H9 (cell line): ENCODE results near the gene TESK2. TPM values are rescaled to one million over a fixed set of nuclear protein-coding genes. Genes with fewer than 3 reads are reported as not detected.

Experiments used
- DNase-seq: peaks from one replicate; pipeline ENCODE4 v3.0.0-alpha.2; 2017
- H2AFZ ChIP-seq: one replicate; pipeline ENCODE4 v1.6.1; 2013; ENCODE audit warnings: mild to moderate bottlenecking, low read length, control low read depth, moderate library complexity
- H2AK5ac ChIP-seq: 2 replicates; pipeline ENCODE4 v1.6.1; 2013; ENCODE audit warnings: low read length, control low read depth, mixed read lengths; ENCODE audit not compliant: insufficient read length
- H2BK120ac ChIP-seq: one replicate; pipeline ENCODE4 v1.6.1; 2013; ENCODE audit warnings: low read depth, mild to moderate bottlenecking, low read length, control low read depth, inconsistent platforms; ENCODE audit not compliant: poor library complexity, severe bottlenecking
- H2BK12ac ChIP-seq: 2 replicates; pipeline ENCODE4 v1.6.1; 2013; ENCODE audit warnings: low read length, control low read depth, mixed read lengths, low read depth; ENCODE audit not compliant: insufficient read length
- H2BK15ac ChIP-seq: 2 replicates; pipeline ENCODE4 v1.6.1; 2013; ENCODE audit warnings: low read depth, low read length, control low read depth
- H2BK20ac ChIP-seq: one replicate; pipeline ENCODE4 v1.6.1; 2013; ENCODE audit warnings: low read depth, mild to moderate bottlenecking, low read length, control low read depth, inconsistent platforms; ENCODE audit not compliant: poor library complexity, severe bottlenecking
- H2BK5ac ChIP-seq: 2 replicates; pipeline ENCODE4 v1.6.1; 2013; ENCODE audit warnings: low read length, control low read depth, mixed read lengths; ENCODE audit not compliant: insufficient read length
- H3K14ac ChIP-seq: 2 replicates; pipeline ENCODE4 v1.6.1; 2013; ENCODE audit warnings: low read length, control low read depth; ENCODE audit not compliant: insufficient read depth
- H3K18ac ChIP-seq: 2 replicates; pipeline ENCODE4 v1.6.1; 2013; ENCODE audit warnings: low read depth, mild to moderate bottlenecking, mixed read lengths, low read length, control low read depth; ENCODE audit not compliant: insufficient read length
- H3K23ac ChIP-seq: 2 replicates; pipeline ENCODE4 v1.6.1; 2013; ENCODE audit warnings: low read length, control low read depth, mixed read lengths, low read depth; ENCODE audit not compliant: insufficient read length
- H3K23me2 ChIP-seq: 2 replicates; pipeline ENCODE4 v1.6.1; 2013; ENCODE audit warnings: low read depth, mild to moderate bottlenecking, mixed read lengths, low read length, control low read depth; ENCODE audit not compliant: insufficient read length, poor library complexity, severe bottlenecking
- H3K27ac ChIP-seq: 2 replicates; pipeline ENCODE4 v1.5.1; 2013; ENCODE audit warnings: low read length, control low read depth, mixed read lengths, low read depth; ENCODE audit not compliant: insufficient read length
- H3K27me3 ChIP-seq: 2 replicates; pipeline ENCODE4 v1.6.1; 2013; ENCODE audit warnings: low read length, control low read depth, inconsistent platforms; ENCODE audit not compliant: insufficient read depth
- H3K4ac ChIP-seq: 2 replicates; pipeline ENCODE4 v1.6.1; 2013; ENCODE audit warnings: low read depth, mild to moderate bottlenecking, control low read depth, inconsistent platforms, low read length, moderate library complexity
- H3K4me1 ChIP-seq: 2 replicates; pipeline ENCODE4 v1.6.1; 2013; ENCODE audit warnings: low read length, control low read depth, inconsistent platforms; ENCODE audit not compliant: insufficient read depth
- H3K4me2 ChIP-seq: 2 replicates; pipeline ENCODE4 v1.6.1; 2013; ENCODE audit warnings: low read length, control low read depth, mixed read lengths; ENCODE audit not compliant: insufficient read length, insufficient read depth
- H3K56ac ChIP-seq: 2 replicates; pipeline ENCODE4 v1.6.1; 2013; ENCODE audit warnings: low read depth, mild to moderate bottlenecking, mixed read lengths, low read length, control low read depth; ENCODE audit not compliant: insufficient read length
- H3K79me1 ChIP-seq: 2 replicates; pipeline ENCODE4 v1.6.1; 2013; ENCODE audit warnings: low read depth, mild to moderate bottlenecking, moderate library complexity, low read length, control low read depth, inconsistent platforms; ENCODE audit not compliant: insufficient read depth, poor library complexity, severe bottlenecking
- H3K79me2 ChIP-seq: 2 replicates; pipeline ENCODE4 v1.6.1; 2013; ENCODE audit warnings: low read length, control low read depth, inconsistent platforms; ENCODE audit not compliant: insufficient read depth
- H3K9ac ChIP-seq: 2 replicates; pipeline ENCODE4 v1.6.1; 2013; ENCODE audit warnings: low read length, control low read depth, mixed read lengths; ENCODE audit not compliant: insufficient read length; ENCODE audit errors: extremely low read depth
- H3K9me3 ChIP-seq: one replicate; pipeline ENCODE4 v1.6.1; 2013; ENCODE audit warnings: low read depth, low read length, inconsistent platforms; ENCODE audit not compliant: control insufficient read depth
- H3T11ph ChIP-seq: one replicate; pipeline ENCODE4 v1.6.1; 2013; ENCODE audit warnings: mild to moderate bottlenecking, low read length, control low read depth, inconsistent platforms
- H4K20me1 ChIP-seq: one replicate; pipeline ENCODE4 v1.6.1; 2013; ENCODE audit not compliant: control insufficient read depth, insufficient read length, insufficient read depth
- H4K5ac ChIP-seq: 2 replicates; pipeline ENCODE4 v1.6.1; 2013; ENCODE audit warnings: low read depth, mild to moderate bottlenecking, mixed read lengths, low read length, control low read depth; ENCODE audit not compliant: insufficient read length
- H4K8ac ChIP-seq: replicated peaks from 2 replicates; pipeline ENCODE4 v1.6.1; 2013; ENCODE audit warnings: low read length, control low read depth, mixed read lengths, low read depth; ENCODE audit not compliant: insufficient read length
- H4K91ac ChIP-seq: 2 replicates; pipeline ENCODE4 v1.6.1; 2013; ENCODE audit warnings: low read depth, mild to moderate bottlenecking, moderate library complexity, mixed read lengths, low read length, control low read depth; ENCODE audit not compliant: insufficient read length
- H3K27ac Mint-ChIP-seq, 3 experiments: 2 replicates in 2 of 3; 3 replicates in 1 of 3; pipeline ENCODE4 v1.8.0; 2020 to 2021; ENCODE audit warnings: mixed read lengths in 3 of 3, mild to moderate bottlenecking in 1 of 3, moderate library complexity in 1 of 3
- H3K27me3 Mint-ChIP-seq: 2 replicates; pipeline ENCODE4 v1.8.0; 2021; ENCODE audit warnings: low read depth, mild to moderate bottlenecking, moderate library complexity, mixed read lengths
- H3K36me3 Mint-ChIP-seq, 3 experiments: 2 replicates in 2 of 3; 3 replicates in 1 of 3; pipeline ENCODE4 v1.8.0; 2020 to 2021; ENCODE audit warnings: low read depth in 3 of 3, mixed read lengths in 3 of 3; ENCODE audit not compliant: insufficient read depth in 1 of 3
- H3K4me1 Mint-ChIP-seq, 2 experiments: 2 replicates each; pipeline ENCODE4 v1.8.0; 2020; ENCODE audit warnings: mixed read lengths in 2 of 2
- H3K4me3 Mint-ChIP-seq, 2 experiments: 2 replicates in 1 of 2; 3 replicates in 1 of 2; pipeline ENCODE4 v1.8.0; 2020 to 2021; ENCODE audit warnings: mild to moderate bottlenecking in 2 of 2, mixed read lengths in 2 of 2, moderate library complexity in 1 of 2
- H3K9me3 Mint-ChIP-seq, 2 experiments: 2 replicates in 1 of 2; 3 replicates in 1 of 2; pipeline ENCODE4 v1.8.0; 2020; ENCODE audit warnings: mild to moderate bottlenecking in 2 of 2, mixed read lengths in 2 of 2, moderate library complexity in 1 of 2
- CTCF ChIP-seq: fragments of 200-600 bp; sonication (generic); conservative IDR thresholded peaks from 3 replicates; pipeline ENCODE4 v1.8.0; 2021; ENCODE audit warnings: antibody characterized with exemption, mild to moderate bottlenecking
- WGBS: extraction: QIAGEN DNeasy Blood & Tissue Kit; methylation state at CpG from one replicate; pipeline ENCODE4 v1.1.7; 2013; ENCODE audit warnings: missing lambda C conversion rate, low lambda C conversion rate, mixed read lengths; ENCODE audit not compliant: insufficient read length; ENCODE audit errors: extremely low coverage; 5-methylcytosine and 5-hydroxymethylcytosine counted together
- total RNA-seq: library from RNA; stranded (reverse); gene quantifications from 2 replicates; pipeline ENCODE4 v1.2.1, GENCODE V29; 2021

Gene TESK2
- total RNA-seq, 1 experiment from 2014 or later = 7.2 TPM

- H2BK12ac ChIP-seq = no peak overlapping the region
- H3K4me1 ChIP-seq = peaks cover 6% of the 10 kb centered on the region; the same call in 1 of the 2 replicates
- Mint-ChIP-seq H3K9me3 (no peaks in the 10 kb centered on the region), H3K27me3 (no peaks in the 10 kb centered on the region), H3K4me3 (no peak overlapping the region), H3K27ac (peak overlapping the region in 1 of 3 experiments; percentile 18; a peak in 1 of 7 replicates), H3K36me3 (no peaks in the 10 kb centered on the region), H3K4me1 (peaks cover 19 to 20% of the 10 kb centered on the region in 2 experiments)
- H2AFZ ChIP-seq = no peak overlapping the region
- peak overlapping the region; percentile 13 for H3K9ac ChIP-seq
- H3K18ac ChIP-seq = no peak overlapping the region
- H3K27ac ChIP-seq = no peak overlapping the region
- H3T11ph ChIP-seq = no peak overlapping the region
- no peaks in the 10 kb centered on the region for H4K20me1 ChIP-seq
- no peak overlapping the region for H3K23ac ChIP-seq
- TF ChIP-seq CTCF = no peak
- WGBS = no CpG with 5 or more reads among the region's 4 CpGs
- H3K4me2 ChIP-seq = no peak overlapping the region
- no peak overlapping the region for H3K56ac ChIP-seq
- H3K14ac ChIP-seq = no peak overlapping the region
- H2AK5ac ChIP-seq = no peak overlapping the region
- H2BK20ac ChIP-seq = no peak overlapping the region
- H4K8ac ChIP-seq = no peak overlapping the region
- no peak overlapping the region for H2BK120ac ChIP-seq
- no peaks in the 10 kb centered on the region for H3K23me2 ChIP-seq
- no peak for DNase-seq
- H3K79me1 ChIP-seq = no peaks in the 10 kb centered on the region
- no peak overlapping the region for H3K4ac ChIP-seq
- no peaks in the 10 kb centered on the region for H3K9me3 ChIP-seq
- H4K91ac ChIP-seq = no peak overlapping the region
- no peak overlapping the region for H4K5ac ChIP-seq
- no peak overlapping the region for H2BK15ac ChIP-seq
- no peaks in the 10 kb centered on the region for H3K27me3 ChIP-seq
- H3K79me2 ChIP-seq = no peaks in the 10 kb centered on the region
- no peak overlapping the region for H2BK5ac ChIP-seq
These were observed 134.8 kb downstream of the TESK2 start for GRCh38 chr1:45356186-45356585.
